Melanocyte of skin (primary cell): ENCODE data around the gene SNX7. TPM values are rescaled to one million over a fixed set of nuclear protein-coding genes. Genes with fewer than 3 reads are reported as not detected.

Source experiments
- total RNA-seq, 2 donors: library from RNA; depleted of rRNA; stranded (reverse); fragments of >200 nt; gene quantifications; 2 replicates each; pipeline ENCODE4 v1.2.3, GENCODE V29; 2012

The SNX7 gene
- 10 to 100 TPM; 25.5 to 39.0 TPM for total RNA-seq

GRCh38 chr1:98661544-98662355 is at the start of gene SNX7:
SNX7 (plus strand) TSS chr1:98661721; CDS start chr1:98661732, 11 bp downstream.

